HEK293 (cell line): Measurements from ENCODE around the gene RACK1.

ENCODE experiments used
- FEZF1 ChIP-seq: fragments of 450-650 bp; formaldehyde crosslinking; IDR thresholded peaks from 2 replicates; pipeline ENCODE4 v1.5.1; 2016; ENCODE audit warnings: missing biosample characterization, missing genetic modification characterization
- GFI1B ChIP-seq: fragments of 450-650 bp; formaldehyde crosslinking; IDR thresholded peaks from 2 replicates; pipeline ENCODE4 v1.5.1; 2016; ENCODE audit warnings: missing biosample characterization, missing genetic modification characterization
- HOXC10 ChIP-seq: sonication (generic); formaldehyde crosslinking; IDR thresholded peaks from 2 replicates; pipeline ENCODE4 v1.8.1; 2023; ENCODE audit warnings: mild to moderate bottlenecking, missing genetic modification reagents
- IKZF3 ChIP-seq: fragments of 450-650 bp; IDR thresholded peaks from 2 replicates; pipeline ENCODE4 v1.5.0; 2018; ENCODE audit warnings: missing biosample characterization, mild to moderate bottlenecking, missing genetic modification characterization, moderate library complexity
- KLF1 ChIP-seq: fragments of 450-650 bp; formaldehyde crosslinking; IDR thresholded peaks from 2 replicates; pipeline ENCODE4 v1.5.1; 2016; ENCODE audit warnings: missing biosample characterization, missing genetic modification characterization
- KLF17 ChIP-seq: fragments of 450-650 bp; formaldehyde crosslinking; IDR thresholded peaks from 2 replicates; pipeline ENCODE4 v1.5.1; 2016; ENCODE audit warnings: missing biosample characterization, missing genetic modification characterization
- KLF7 ChIP-seq: fragments of 450-650 bp; formaldehyde crosslinking; IDR thresholded peaks from 2 replicates; pipeline ENCODE4 v1.5.1; 2016; ENCODE audit warnings: missing biosample characterization, missing genetic modification characterization, borderline replicate concordance
- KLF9 ChIP-seq: fragments of 450-650 bp; formaldehyde crosslinking; IDR thresholded peaks from 2 replicates; pipeline ENCODE4 v1.5.1; 2016; ENCODE audit warnings: missing biosample characterization, missing genetic modification characterization, low read depth
- PBX3 ChIP-seq: sonication (generic); formaldehyde crosslinking; IDR thresholded peaks from 2 replicates; pipeline ENCODE4 v1.8.1; 2022; ENCODE audit warnings: mild to moderate bottlenecking, moderate library complexity, missing genetic modification reagents
- YY1 ChIP-seq: fragments of 450-650 bp; formaldehyde crosslinking; IDR thresholded peaks from 2 replicates; pipeline ENCODE4 v1.5.1; 2018; ENCODE audit warnings: missing biosample characterization, missing genetic modification characterization
- ZBTB17 ChIP-seq: fragments of 450-650 bp; formaldehyde crosslinking; IDR thresholded peaks from 2 replicates; pipeline ENCODE4 v1.5.1; 2016; ENCODE audit warnings: missing biosample characterization, missing genetic modification characterization
- ZBTB26 ChIP-seq: fragments of 450-650 bp; formaldehyde crosslinking; optimal IDR thresholded peaks from 2 replicates; pipeline ENCODE3; 2016; ENCODE audit warnings: missing biosample characterization, mild to moderate bottlenecking, missing genetic modification characterization
- ZBTB6 ChIP-seq: fragments of 450-650 bp; formaldehyde crosslinking; IDR thresholded peaks from 2 replicates; pipeline ENCODE4 v1.5.1; 2017; ENCODE audit warnings: missing biosample characterization, missing genetic modification characterization
- ZBTB8A ChIP-seq: fragments of 450-650 bp; formaldehyde crosslinking; IDR thresholded peaks from 2 replicates; pipeline ENCODE4 v1.5.1; 2016; ENCODE audit warnings: missing biosample characterization, missing genetic modification characterization
- ZFP69B ChIP-seq: fragments of 450-650 bp; formaldehyde crosslinking; IDR thresholded peaks from 2 replicates; pipeline ENCODE4 v1.5.1; 2016; ENCODE audit warnings: missing biosample characterization, missing genetic modification characterization
- ZNF239 ChIP-seq: fragments of 450-650 bp; formaldehyde crosslinking; IDR thresholded peaks from 2 replicates; pipeline ENCODE4 v1.5.1; 2016; ENCODE audit warnings: missing biosample characterization, missing genetic modification characterization
- ZNF398 ChIP-seq: fragments of 450-650 bp; formaldehyde crosslinking; IDR thresholded peaks from 2 replicates; pipeline ENCODE4 v1.5.1; 2017; ENCODE audit warnings: missing biosample characterization, missing genetic modification characterization
- ZNF692 ChIP-seq: fragments of 450-650 bp; formaldehyde crosslinking; IDR thresholded peaks from 2 replicates; pipeline ENCODE4 v1.5.1; 2016; ENCODE audit warnings: missing biosample characterization, missing genetic modification characterization
- ZNF776 ChIP-seq: fragments of 450-650 bp; formaldehyde crosslinking; IDR thresholded peaks from 2 replicates; pipeline ENCODE4 v1.5.0; 2017; ENCODE audit warnings: missing biosample characterization, missing genetic modification characterization, borderline replicate concordance
- ZSCAN23 ChIP-seq: fragments of 450-650 bp; formaldehyde crosslinking; IDR thresholded peaks from 2 replicates; pipeline ENCODE4 v1.5.1; 2016; ENCODE audit warnings: missing biosample characterization, missing genetic modification characterization
- TF ChIP-seq, protein P1 (sequence below): fragments of 450-650 bp; formaldehyde crosslinking; IDR thresholded peaks from 2 replicates; pipeline ENCODE4 v1.5.1; 2016; ENCODE audit warnings: missing biosample characterization, missing genetic modification characterization, borderline replicate concordance
- TF ChIP-seq, protein P2 (sequence below): fragments of 450-650 bp; formaldehyde crosslinking; IDR thresholded peaks from 2 replicates; pipeline ENCODE4 v1.5.1; 2017; ENCODE audit warnings: missing biosample characterization, mild to moderate bottlenecking, missing genetic modification characterization, moderate library complexity

Gene RACK1

GRCh38 chr5:181191526-181192336, 52.0 kb downstream of the RACK1 start (continued):
- TF ChIP-seq ZBTB17 (peak; percentile 76), ZBTB6 (tag by site-specific recombination) (peak; percentile 70; the same call in 1 of the 2 replicates), ZBTB8A (tag by site-specific recombination) (peak; percentile 92), ZBTB26 (tag by site-specific recombination) (peak; percentile 68), KLF9 (tag by site-specific recombination) (peak; percentile 47), KLF7 (tag by site-specific recombination) (0 out of 2 replicates have a peak, but pooled peaks have one; percentile 64), ZNF239 (tag by site-specific recombination) (0 out of 2 replicates have a peak, but pooled peaks have one; percentile 1), IKZF3 (peak; percentile 95), GFI1B (0 out of 2 replicates have a peak, but pooled peaks have one; percentile 36), ZFP69B (tag by site-specific recombination) (0 out of 2 replicates have a peak, but pooled peaks have one; percentile 25), FEZF1 (no peak), PBX3 (peak; percentile 74; the same call in 1 of the 2 replicates), HOXC10 (no peak), ZNF776 (tag by site-specific recombination) (no peak), KLF1 (peak; percentile 94), KLF17 (tag by site-specific recombination) (peak; percentile 40; the same call in 1 of the 2 replicates), YY1 (tag by site-specific recombination) (peak; percentile 81; the same call in 1 of the 2 replicates), ZNF692 (tag by site-specific recombination) (peak; percentile 50), ZSCAN23 (tag by site-specific recombination) (0 out of 2 replicates have a peak, but pooled peaks have one; percentile 44), ZNF398 (tag by site-specific recombination) (peak; percentile 70)
- TF ChIP-seq, protein P1, sequence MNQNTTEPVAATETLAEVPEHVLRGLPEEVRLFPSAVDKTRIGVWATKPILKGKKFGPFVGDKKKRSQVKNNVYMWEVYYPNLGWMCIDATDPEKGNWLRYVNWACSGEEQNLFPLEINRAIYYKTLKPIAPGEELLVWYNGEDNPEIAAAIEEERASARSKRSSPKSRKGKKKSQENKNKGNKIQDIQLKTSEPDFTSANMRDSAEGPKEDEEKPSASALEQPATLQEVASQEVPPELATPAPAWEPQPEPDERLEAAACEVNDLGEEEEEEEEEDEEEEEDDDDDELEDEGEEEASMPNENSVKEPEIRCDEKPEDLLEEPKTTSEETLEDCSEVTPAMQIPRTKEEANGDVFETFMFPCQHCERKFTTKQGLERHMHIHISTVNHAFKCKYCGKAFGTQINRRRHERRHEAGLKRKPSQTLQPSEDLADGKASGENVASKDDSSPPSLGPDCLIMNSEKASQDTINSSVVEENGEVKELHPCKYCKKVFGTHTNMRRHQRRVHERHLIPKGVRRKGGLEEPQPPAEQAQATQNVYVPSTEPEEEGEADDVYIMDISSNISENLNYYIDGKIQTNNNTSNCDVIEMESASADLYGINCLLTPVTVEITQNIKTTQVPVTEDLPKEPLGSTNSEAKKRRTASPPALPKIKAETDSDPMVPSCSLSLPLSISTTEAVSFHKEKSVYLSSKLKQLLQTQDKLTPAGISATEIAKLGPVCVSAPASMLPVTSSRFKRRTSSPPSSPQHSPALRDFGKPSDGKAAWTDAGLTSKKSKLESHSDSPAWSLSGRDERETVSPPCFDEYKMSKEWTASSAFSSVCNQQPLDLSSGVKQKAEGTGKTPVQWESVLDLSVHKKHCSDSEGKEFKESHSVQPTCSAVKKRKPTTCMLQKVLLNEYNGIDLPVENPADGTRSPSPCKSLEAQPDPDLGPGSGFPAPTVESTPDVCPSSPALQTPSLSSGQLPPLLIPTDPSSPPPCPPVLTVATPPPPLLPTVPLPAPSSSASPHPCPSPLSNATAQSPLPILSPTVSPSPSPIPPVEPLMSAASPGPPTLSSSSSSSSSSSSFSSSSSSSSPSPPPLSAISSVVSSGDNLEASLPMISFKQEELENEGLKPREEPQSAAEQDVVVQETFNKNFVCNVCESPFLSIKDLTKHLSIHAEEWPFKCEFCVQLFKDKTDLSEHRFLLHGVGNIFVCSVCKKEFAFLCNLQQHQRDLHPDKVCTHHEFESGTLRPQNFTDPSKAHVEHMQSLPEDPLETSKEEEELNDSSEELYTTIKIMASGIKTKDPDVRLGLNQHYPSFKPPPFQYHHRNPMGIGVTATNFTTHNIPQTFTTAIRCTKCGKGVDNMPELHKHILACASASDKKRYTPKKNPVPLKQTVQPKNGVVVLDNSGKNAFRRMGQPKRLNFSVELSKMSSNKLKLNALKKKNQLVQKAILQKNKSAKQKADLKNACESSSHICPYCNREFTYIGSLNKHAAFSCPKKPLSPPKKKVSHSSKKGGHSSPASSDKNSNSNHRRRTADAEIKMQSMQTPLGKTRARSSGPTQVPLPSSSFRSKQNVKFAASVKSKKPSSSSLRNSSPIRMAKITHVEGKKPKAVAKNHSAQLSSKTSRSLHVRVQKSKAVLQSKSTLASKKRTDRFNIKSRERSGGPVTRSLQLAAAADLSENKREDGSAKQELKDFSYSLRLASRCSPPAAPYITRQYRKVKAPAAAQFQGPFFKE (tag by site-specific recombination) = no peak
- TF ChIP-seq, protein P2, sequence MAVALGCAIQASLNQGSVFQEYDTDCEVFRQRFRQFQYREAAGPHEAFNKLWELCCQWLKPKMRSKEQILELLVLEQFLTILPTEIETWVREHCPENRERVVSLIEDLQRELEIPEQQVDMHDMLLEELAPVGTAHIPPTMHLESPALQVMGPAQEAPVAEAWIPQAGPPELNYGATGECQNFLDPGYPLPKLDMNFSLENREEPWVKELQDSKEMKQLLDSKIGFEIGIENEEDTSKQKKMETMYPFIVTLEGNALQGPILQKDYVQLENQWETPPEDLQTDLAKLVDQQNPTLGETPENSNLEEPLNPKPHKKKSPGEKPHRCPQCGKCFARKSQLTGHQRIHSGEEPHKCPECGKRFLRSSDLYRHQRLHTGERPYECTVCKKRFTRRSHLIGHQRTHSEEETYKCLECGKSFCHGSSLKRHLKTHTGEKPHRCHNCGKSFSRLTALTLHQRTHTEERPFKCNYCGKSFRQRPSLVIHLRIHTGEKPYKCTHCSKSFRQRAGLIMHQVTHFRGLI (tag by site-specific recombination) = peak; percentile 90
